IMR-90 (cell line): ENCODE measurements around the gene THAP10.

Source experiments
- BHLHE40 ChIP-seq: fragments of 150-350 bp; IDR thresholded peaks from 2 replicates; pipeline ENCODE4 v1.6.1; 2016; ENCODE audit warnings: mild to moderate bottlenecking, low read depth, low read length
- CEBPB ChIP-seq: IDR thresholded peaks from 2 replicates; pipeline ENCODE4 v1.6.1; 2012; ENCODE audit warnings: low read depth, low read length, improper control_type of control experiment
- CHD1 ChIP-seq: IDR thresholded peaks from 2 replicates; pipeline ENCODE4 v1.6.1; 2012; ENCODE audit warnings: low read depth, low read length, improper control_type of control experiment
- CTCF ChIP-seq: conservative IDR thresholded peaks from 2 replicates; pipeline ENCODE4 v1.5.1; 2012; ENCODE audit warnings: mild to moderate bottlenecking, low read depth, low read length, improper control_type of control experiment
- FOS ChIP-seq: fragments of 150-350 bp; IDR thresholded peaks from 2 replicates; pipeline ENCODE4 v1.6.1; 2016; ENCODE audit warnings: low read depth, low read length
- MAZ ChIP-seq: IDR thresholded peaks from 2 replicates; pipeline ENCODE4 v1.6.1; 2012; ENCODE audit warnings: low read depth, mild to moderate bottlenecking, low read length, improper control_type of control experiment, moderate library complexity, borderline replicate concordance
- POLR2A ChIP-seq: IDR thresholded peaks from 2 replicates; pipeline ENCODE4 v1.6.1; 2012; ENCODE audit warnings: mild to moderate bottlenecking, low read depth, low read length
- RAD21 ChIP-seq: IDR thresholded peaks from 2 replicates; pipeline ENCODE4 v1.6.1; 2012; ENCODE audit warnings: low read length, improper control_type of control experiment
- RFX5 ChIP-seq: IDR thresholded peaks from 2 replicates; pipeline ENCODE4 v1.8.0; 2012; ENCODE audit warnings: low read depth, mild to moderate bottlenecking, low read length, moderate library complexity
- SMC3 ChIP-seq: fragments of 150-350 bp; IDR thresholded peaks from 2 replicates; pipeline ENCODE4 v1.6.1; 2016; ENCODE audit warnings: low read depth, mild to moderate bottlenecking, antibody characterized with exemption, low read length, moderate library complexity
- USF2 ChIP-seq: fragments of 150-350 bp; IDR thresholded peaks from 2 replicates; pipeline ENCODE4 v1.6.1; 2017; ENCODE audit warnings: mild to moderate bottlenecking, antibody characterized with exemption, low read length, low read depth

- TF ChIP-seq MAZ (no peak), CTCF (no peak), FOS (no peak), POLR2A (no peak), CEBPB (0 out of 2 replicates have a peak, but pooled peaks have one; percentile 11), CHD1 (no peak), SMC3 (no peak), BHLHE40 (no peak), RFX5 (no peak), USF2 (no peak), RAD21 (no peak)
Observed at GRCh38 chr15:70857562-70858285, 34.5 kb downstream of the THAP10 start.
